GM13977 (cell line): ENCODE measurements around the gene COX4I1.

Experiments
- DNase-seq: peaks from one replicate; pipeline ENCODE4 v3.0.0; 2012; ENCODE audit warnings: low spot score
- CTCF ChIP-seq: IDR thresholded peaks from 2 replicates; pipeline ENCODE4 v1.5.1; 2012; ENCODE audit warnings: mild to moderate bottlenecking, control low read depth; ENCODE audit not compliant: insufficient read depth; ENCODE audit errors: extremely low read depth, missing control alignments
- in situ Hi-C: fragments of 300-500 bp; cut with MboI; formaldehyde crosslinking; loops from one replicate; pipeline ENCODE4 v1.12.0; 2022; ENCODE audit warnings: low sequenced_read_pairs, low pct_unique_long_range_greater_than_20kb, mixed read lengths, inconsistent platforms; ENCODE audit not compliant: unreplicated experiment

The COX4I1 gene

GRCh38 chr16:85777583-85778310 is 21.7 kb upstream of the COX4I1 start:
- DNase-seq, result no peak
- in situ Hi-C loops, result no loop called here
- TF ChIP-seq CTCF, result no peak

DNA sequence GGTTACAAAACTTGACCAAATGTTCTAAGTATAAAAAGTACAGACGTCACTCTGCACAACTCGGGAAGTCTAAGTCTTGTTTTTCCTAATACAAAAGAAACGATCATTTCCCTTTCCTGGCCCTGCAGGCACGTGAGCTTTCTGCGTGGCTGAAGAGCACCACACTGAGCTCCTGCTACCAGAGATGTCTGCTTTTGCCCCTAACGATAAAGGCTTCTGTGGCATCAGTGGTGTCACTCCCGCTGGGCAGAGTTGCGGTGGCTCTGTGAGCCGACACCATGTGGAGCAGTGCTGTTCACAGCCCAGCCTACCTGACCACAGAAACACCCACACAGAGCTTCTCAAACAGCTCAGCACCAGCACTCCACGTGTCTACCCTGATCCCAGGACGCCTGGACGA is 20.6 kb upstream of the COX4I1 start:
- DNase-seq, result no peak
- no peak for TF ChIP-seq CTCF
- in situ Hi-C loops, result no loop called here

DNA sequence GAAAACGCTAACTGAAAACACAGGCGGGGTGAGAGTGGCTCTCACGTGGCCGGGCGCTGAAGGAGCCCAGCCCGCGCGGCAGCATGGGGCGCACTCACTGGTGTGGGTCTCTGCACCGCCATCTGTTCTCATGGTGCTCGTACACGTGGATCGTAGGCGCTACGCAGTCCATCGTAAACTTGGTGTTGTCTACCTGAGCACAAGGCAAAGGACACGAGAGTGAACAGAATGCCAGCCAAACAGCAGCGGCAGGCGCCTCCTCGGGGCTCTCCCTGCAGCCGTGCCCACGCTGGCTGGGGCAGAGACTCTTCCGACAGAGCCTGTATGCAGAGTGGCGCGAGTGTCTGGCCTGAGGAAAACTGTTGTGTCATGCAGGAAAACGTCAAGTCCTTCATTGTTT is 19.2 kb upstream of the COX4I1 start:
- TF ChIP-seq CTCF, result no peak
- in situ Hi-C loops, result no loop called here
- DNase-seq, result no peak

- no peak for TF ChIP-seq CTCF
- in situ Hi-C loops, result no loop called here
Observed at GRCh38 chr16:85781156-85781555, 18.3 kb upstream of the COX4I1 start.

GRCh38 chr16:85781695-85782370 is 17.7 kb upstream of the COX4I1 start:
- TF ChIP-seq CTCF, result no peak
- in situ Hi-C loops, result no loop called here
- no peak for DNase-seq

More at GRCh38 chr16:85781156-85781555, 18.3 kb upstream of the COX4I1 start:
- DNase-seq, result no peak

- DNase-seq, result no peak
- in situ Hi-C loops, result no loop called here
- TF ChIP-seq CTCF, result no peak
Observed at GRCh38 chr16:85782451-85782850, 17.0 kb upstream of the COX4I1 start.

DNA sequence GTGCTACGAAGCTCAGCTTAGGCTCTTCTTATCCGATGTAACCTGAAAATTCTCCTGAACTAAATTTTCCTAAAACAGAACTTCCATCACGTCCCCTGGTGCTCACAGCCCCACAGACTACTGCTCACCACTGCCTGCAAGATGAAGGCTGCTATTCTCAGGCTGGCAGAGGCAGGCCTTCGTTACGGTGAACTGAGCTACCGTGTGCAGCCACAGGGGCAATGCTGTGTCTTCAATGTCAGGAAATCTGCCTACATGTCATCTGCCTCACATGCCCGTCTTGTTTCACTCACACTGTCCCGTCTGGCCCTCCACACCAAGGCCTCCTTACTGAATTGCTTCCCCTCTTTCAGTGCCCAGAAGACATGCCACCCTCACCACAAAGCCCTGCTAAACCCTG is 16.1 kb upstream of the COX4I1 start:
- no peak for TF ChIP-seq CTCF
- DNase-seq, result no peak
- in situ Hi-C loops, result no loop called here
